ENCODE results near the gene PDE6A. TPM values are rescaled to one million over a fixed set of nuclear protein-coding genes. Genes with fewer than 3 reads are reported as not detected.

Gene PDE6A
- total and polyA plus RNA-seq, 2 donors = 0.01 to 0.05 TPM

GRCh38 chr5:149849966-149850910 lies 94.4 kb downstream of the PDE6A start:
- peaks cover 2% of the 10 kb centered on the region for H3K36me3 ChIP-seq (ENCODE audit: insufficient read depth)
- WGBS = 90% methylated on average over 20 of the region's 20 CpGs
- no peaks in the 10 kb centered on the region for H3K4me1 ChIP-seq (ENCODE audit: insufficient read depth)
- no peak for DNase-seq (ENCODE audit: extremely low spot score)
- no peak overlapping the region for H3K4me3 ChIP-seq (ENCODE audit: low read depth, low read length)
- H3K27ac ChIP-seq (ENCODE audit: low read depth) = no peak overlapping the region

- 96% methylated on average over 8 of the region's 8 CpGs for WGBS
- H3K36me3 ChIP-seq (ENCODE audit: insufficient read depth) = peaks cover 2% of the 10 kb centered on the region
Observed at GRCh38 chr5:149849280-149849965, 95.2 kb downstream of the PDE6A start.

GRCh38 chr5:149847611-149848010 lies 97.0 kb downstream of the PDE6A start:
- H3K4me1 ChIP-seq (ENCODE audit: insufficient read depth) = no peaks in the 10 kb centered on the region
- no peak for DNase-seq (ENCODE audit: extremely low spot score)
- H3K36me3 ChIP-seq (ENCODE audit: insufficient read depth) = peaks cover 2% of the 10 kb centered on the region
- WGBS = 64% methylated on average over 15 of the region's 15 CpGs
- H3K27ac ChIP-seq (ENCODE audit: low read depth) = no peak overlapping the region
- H3K4me3 ChIP-seq (ENCODE audit: low read depth, low read length) = no peak overlapping the region

More at GRCh38 chr5:149849280-149849965, 95.2 kb downstream of the PDE6A start:
- Histone ChIP-seq H3K4me3 (ENCODE audit: low read depth, low read length) (no peak overlapping the region), H3K4me1 (ENCODE audit: insufficient read depth) (no peaks in the 10 kb centered on the region), H3K27ac (ENCODE audit: low read depth) (no peak overlapping the region)
- DNase-seq (ENCODE audit: extremely low spot score) = no peak

- Histone ChIP-seq H3K4me1 (ENCODE audit: insufficient read depth) (no peaks in the 10 kb centered on the region), H3K36me3 (ENCODE audit: insufficient read depth) (peaks cover 2% of the 10 kb centered on the region)
- DNase-seq (ENCODE audit: extremely low spot score) = no peak
Observed at GRCh38 chr5:149846021-149846420, 98.6 kb downstream of the PDE6A start.

GRCh38 chr5:149845601-149846000 lies 99.0 kb downstream of the PDE6A start:
- Histone ChIP-seq H3K36me3 (ENCODE audit: insufficient read depth) (peaks cover 2% of the 10 kb centered on the region), H3K27ac (ENCODE audit: low read depth) (no peak overlapping the region)
- 96% methylated on average over 15 of the region's 15 CpGs for WGBS

More at GRCh38 chr5:149846021-149846420, 98.6 kb downstream of the PDE6A start:
- Histone ChIP-seq H3K4me3 (ENCODE audit: low read depth, low read length) (no peak overlapping the region), H3K27ac (ENCODE audit: low read depth) (no peak overlapping the region)
- 92% methylated on average over 5 of the region's 5 CpGs for WGBS

GRCh38 chr5:149841851-149842793 lies 102.5 kb downstream of the PDE6A start:
- 84% methylated on average over 14 of the region's 14 CpGs for WGBS
- DNase-seq (ENCODE audit: extremely low spot score) = no peak
- Histone ChIP-seq H3K4me1 (ENCODE audit: insufficient read depth) (no peaks in the 10 kb centered on the region), H3K4me3 (ENCODE audit: low read depth, low read length) (no peak overlapping the region), H3K27ac (ENCODE audit: low read depth) (no peak overlapping the region), H3K36me3 (ENCODE audit: insufficient read depth) (peaks cover 2% of the 10 kb centered on the region)

More at GRCh38 chr5:149845601-149846000, 99.0 kb downstream of the PDE6A start:
- H3K4me1 ChIP-seq (ENCODE audit: insufficient read depth) = no peaks in the 10 kb centered on the region
- no peak overlapping the region for H3K4me3 ChIP-seq (ENCODE audit: low read depth, low read length)
- DNase-seq (ENCODE audit: extremely low spot score) = no peak

- DNase-seq (ENCODE audit: extremely low spot score) = no peak
- 75% methylated on average over 8 of the region's 8 CpGs for WGBS
- Histone ChIP-seq H3K4me3 (ENCODE audit: low read depth, low read length) (no peak overlapping the region), H3K4me1 (ENCODE audit: insufficient read depth) (no peaks in the 10 kb centered on the region), H3K36me3 (ENCODE audit: insufficient read depth) (no peaks in the 10 kb centered on the region), H3K27ac (ENCODE audit: low read depth) (no peak overlapping the region)
Observed at GRCh38 chr5:149840226-149840825, 104.3 kb downstream of the PDE6A start.

GRCh38 chr5:149839761-149840160 lies 104.8 kb downstream of the PDE6A start:
- DNase-seq (ENCODE audit: extremely low spot score) = no peak
- 44% methylated on average over 16 of the region's 16 CpGs for WGBS
- no peak overlapping the region for H3K4me3 ChIP-seq (ENCODE audit: low read depth, low read length)
- H3K4me1 ChIP-seq (ENCODE audit: insufficient read depth) = no peaks in the 10 kb centered on the region
- no peak overlapping the region for H3K27ac ChIP-seq (ENCODE audit: low read depth)
- no peaks in the 10 kb centered on the region for H3K36me3 ChIP-seq (ENCODE audit: insufficient read depth)

GRCh38 chr5:149838881-149839739 lies 105.5 kb downstream of the PDE6A start:
- Histone ChIP-seq H3K36me3 (ENCODE audit: insufficient read depth) (no peaks in the 10 kb centered on the region), H3K4me1 (ENCODE audit: insufficient read depth) (no peaks in the 10 kb centered on the region), H3K4me3 (ENCODE audit: low read depth, low read length) (no peak overlapping the region), H3K27ac (ENCODE audit: low read depth) (no peak overlapping the region)
- 94% methylated on average over 6 of the region's 6 CpGs for WGBS
- no peak for DNase-seq (ENCODE audit: extremely low spot score)

- no peak for DNase-seq (ENCODE audit: extremely low spot score)
- no peaks in the 10 kb centered on the region for H3K36me3 ChIP-seq (ENCODE audit: insufficient read depth)
- 32% methylated on average over 7 of the region's 7 CpGs for WGBS
- no peak overlapping the region for H3K27ac ChIP-seq (ENCODE audit: low read depth)
- no peak overlapping the region for H3K4me3 ChIP-seq (ENCODE audit: low read depth, low read length)
- no peaks in the 10 kb centered on the region for H3K4me1 ChIP-seq (ENCODE audit: insufficient read depth)
Observed at GRCh38 chr5:149837680-149838269, 106.8 kb downstream of the PDE6A start.

- Histone ChIP-seq H3K4me1 (ENCODE audit: insufficient read depth) (no peaks in the 10 kb centered on the region), H3K27ac (ENCODE audit: low read depth) (no peak overlapping the region), H3K4me3 (ENCODE audit: low read depth, low read length) (no peak overlapping the region), H3K36me3 (ENCODE audit: insufficient read depth) (no peaks in the 10 kb centered on the region)
- WGBS = 88% methylated on average over 18 of the region's 18 CpGs
- no peak for DNase-seq (ENCODE audit: extremely low spot score)
Observed at GRCh38 chr5:149836451-149837139, 108.0 kb downstream of the PDE6A start.
